ENCODE measurements around the gene MYO1C.
"Not testable (repeated sequence)": the region's sequence is repeated elsewhere in the genome, so short reads cannot be mapped to it uniquely, and the experiment has no call there.

MYO1C gene

GRCh38 chr17:1420163-1420562, 72.3 kb downstream of the MYO1C start:
- no peak for DNase-seq

- not testable (repeated sequence) for DNase-seq
Measured at GRCh38 chr17:1418476-1418875, 74.0 kb downstream of the MYO1C start.

- DNase-seq = no peak
Measured at GRCh38 chr17:1416414-1416813, 76.1 kb downstream of the MYO1C start.

- no peak for DNase-seq
Measured at GRCh38 chr17:1414634-1415033, 77.9 kb downstream of the MYO1C start.

All from NCI-H2107 (cell line).